Measurements from ENCODE around the gene ADAM10.

GRCh38 chr15:58731756-58732535, 17.6 kb downstream of the ADAM10 start:
- TF ChIP-seq CTCF (conservative IDR thresholded peaks at IDR 0.05; ENCODE audit: low read depth, low read length) = no peak
- TF ChIP-seq EZH2phosphoT487 (IDR thresholded peaks at IDR 0.05; ENCODE audit: borderline replicate concordance, low read length) = no peak
- TF ChIP-seq EZH2 (IDR thresholded peaks at IDR 0.05; ENCODE audit: low read length, unreplicated experiment) = no peak

All from PC-3 (cell line).